ENCODE measurements around the gene FFAR2.
A peak's percentile ranks its signal among the peaks of the same experiment; 100 is the strongest.

The FFAR2 gene

DNA sequence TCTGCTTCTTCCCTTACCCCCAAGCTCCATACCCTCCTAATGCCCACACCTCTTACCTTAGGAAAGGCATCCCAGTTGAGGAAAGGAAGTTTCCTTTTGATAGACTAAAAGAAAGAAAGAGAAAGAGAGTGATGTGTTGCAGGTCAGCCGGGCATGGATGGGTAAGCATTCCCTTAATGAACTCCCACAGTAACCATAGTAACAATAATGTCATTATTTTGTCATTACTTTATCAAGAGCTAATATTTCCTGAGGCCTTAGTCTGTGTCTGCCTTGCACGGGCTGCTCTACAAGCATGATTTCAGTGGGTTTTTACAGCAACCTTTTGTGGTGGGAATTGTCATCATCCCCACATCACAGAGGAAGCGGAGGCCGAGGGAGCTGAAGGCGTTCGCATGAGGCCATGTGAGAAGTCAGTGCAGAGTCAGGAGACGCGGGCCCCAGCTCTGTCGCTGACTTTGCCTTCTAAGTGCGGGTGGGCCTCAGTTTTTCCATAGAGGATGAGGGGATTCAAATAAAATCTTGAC is 39.7 kb downstream of the FFAR2 start:
- no peak for DNase-seq (ENCODE audit: low read depth)

DNA sequence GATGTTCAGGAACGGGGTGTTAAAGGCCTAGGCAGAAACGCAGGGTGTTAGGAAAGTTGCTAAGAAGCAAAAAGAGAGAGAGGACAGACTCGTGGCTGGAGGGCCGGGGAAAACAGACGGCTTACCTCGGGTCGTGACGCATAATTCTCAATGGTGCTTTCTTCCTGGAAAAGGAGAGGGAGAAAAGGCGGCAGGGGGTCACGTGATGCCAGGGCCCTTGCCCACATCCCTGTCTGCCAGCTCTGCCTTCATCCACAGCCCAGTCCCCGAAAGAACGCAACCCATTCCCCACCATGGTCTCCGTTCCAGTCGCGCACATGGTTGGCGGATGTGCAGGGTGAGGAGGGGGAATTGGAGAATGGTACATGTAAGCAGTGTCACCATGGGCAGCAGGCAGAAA is 40.6 kb downstream of the FFAR2 start:
- no peak for DNase-seq (ENCODE audit: low read depth)

DNA sequence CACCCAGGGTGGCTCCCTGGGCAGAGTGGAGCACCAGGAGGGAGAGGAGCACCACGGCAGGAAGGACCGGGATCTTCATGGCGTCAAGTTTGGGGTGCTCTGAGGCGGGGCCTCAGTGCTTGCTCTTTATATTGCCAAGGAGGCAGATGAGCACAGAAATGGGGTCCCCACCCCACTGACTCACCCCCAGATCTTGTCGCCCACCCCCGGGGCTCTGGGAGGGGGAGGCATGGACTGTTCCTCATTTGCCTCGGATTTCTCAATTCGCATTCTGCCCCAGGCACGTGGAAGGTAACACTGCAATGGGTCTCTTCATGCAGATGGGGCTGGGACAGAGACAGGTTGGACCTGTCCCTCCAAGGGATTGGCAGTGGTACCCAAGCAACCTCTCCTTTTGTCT is 42.3 kb downstream of the FFAR2 start, which contains the start of gene KRTDAP:
KRTDAP (minus strand) TSS at position 101 of the 400 bp plus-strand sequence; CDS start at position 79, 22 bp downstream.
- no peak for DNase-seq (ENCODE audit: low read depth)

DNA sequence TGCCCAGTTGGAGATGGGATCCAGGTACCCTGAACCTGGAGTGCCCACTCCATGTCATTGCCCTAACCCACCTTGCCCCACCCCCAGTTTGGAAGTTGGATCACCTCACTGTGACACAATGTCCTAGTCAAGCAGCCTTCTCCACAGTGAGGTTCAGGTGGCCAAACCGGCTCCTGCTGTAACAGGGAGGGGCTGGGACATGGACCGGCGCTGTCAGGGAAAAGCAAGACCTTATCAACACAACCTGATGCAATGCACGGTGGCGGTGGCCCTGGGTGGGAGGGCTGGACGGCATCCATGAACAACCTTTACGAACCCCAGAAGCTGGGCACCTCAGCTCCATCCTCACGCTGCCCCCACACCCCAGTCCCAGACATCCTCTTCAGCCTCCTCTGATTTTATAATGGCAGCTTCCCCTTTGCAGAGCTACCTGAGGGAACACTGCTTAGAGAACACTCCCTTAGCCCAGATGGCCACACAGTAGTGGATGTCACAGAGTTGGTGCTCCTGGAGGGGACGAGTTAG is 43.8 kb downstream of the FFAR2 start:
- no peak for DNase-seq (ENCODE audit: low read depth)

- no peak for DNase-seq (ENCODE audit: low read depth)
Measured at GRCh38 chr19:35493971-35494370, 45.9 kb downstream of the FFAR2 start.

DNA sequence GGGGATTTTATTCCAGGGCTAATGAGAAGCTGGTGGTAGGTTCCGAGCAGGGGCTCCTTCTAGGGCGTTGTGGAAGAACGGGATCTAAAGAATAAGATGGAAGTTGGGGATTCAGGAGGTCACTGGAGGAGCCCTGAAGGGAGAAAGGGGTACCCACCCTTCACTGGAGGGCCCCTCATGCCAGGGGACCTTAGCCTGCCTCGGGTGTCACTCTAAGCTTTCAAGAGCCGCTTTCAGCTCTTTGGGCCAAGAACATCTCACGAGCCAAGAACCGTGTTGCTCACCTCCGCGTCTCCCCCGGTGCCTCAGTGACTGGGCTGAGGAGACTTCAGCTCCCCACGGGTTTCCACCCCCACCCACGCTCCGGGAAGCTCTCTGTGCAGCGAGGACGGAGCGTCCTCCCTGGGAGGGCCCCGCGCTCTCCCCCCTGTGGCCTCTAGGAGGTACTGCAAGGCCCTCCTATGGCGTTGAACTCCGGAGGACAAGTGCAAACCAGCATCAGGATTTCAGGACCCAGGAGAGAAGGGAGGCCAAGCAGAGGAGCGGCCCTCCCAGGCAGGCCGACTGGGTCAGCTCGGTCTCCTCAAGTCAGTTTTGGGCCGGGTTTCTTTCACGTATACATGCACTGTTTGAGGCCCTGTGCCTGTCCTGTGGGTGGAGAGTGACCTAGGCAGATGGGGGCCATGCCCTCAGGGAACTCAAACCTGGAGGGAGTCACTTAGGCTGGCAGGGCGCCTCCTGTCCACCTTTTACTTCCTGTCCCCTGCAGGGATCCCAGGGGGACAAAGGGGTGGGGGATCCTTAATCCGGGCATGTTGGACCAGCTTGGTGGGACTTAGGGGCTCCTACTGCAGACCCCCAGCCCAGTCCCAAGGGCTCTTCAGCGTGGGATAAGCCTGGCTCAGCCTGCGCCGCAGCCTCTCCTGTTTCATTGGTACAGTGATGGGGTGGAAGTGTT is 47.3 kb downstream of the FFAR2 start:
- peak; percentile 39 for DNase-seq (ENCODE audit: low read depth)

GRCh38 chr19:35497406-35497805 is 49.3 kb downstream of the FFAR2 start:
- no peak for DNase-seq (ENCODE audit: low read depth)

GRCh38 chr19:35498220-35498619 is 50.2 kb downstream of the FFAR2 start:
- no peak for DNase-seq (ENCODE audit: low read depth)

DNA sequence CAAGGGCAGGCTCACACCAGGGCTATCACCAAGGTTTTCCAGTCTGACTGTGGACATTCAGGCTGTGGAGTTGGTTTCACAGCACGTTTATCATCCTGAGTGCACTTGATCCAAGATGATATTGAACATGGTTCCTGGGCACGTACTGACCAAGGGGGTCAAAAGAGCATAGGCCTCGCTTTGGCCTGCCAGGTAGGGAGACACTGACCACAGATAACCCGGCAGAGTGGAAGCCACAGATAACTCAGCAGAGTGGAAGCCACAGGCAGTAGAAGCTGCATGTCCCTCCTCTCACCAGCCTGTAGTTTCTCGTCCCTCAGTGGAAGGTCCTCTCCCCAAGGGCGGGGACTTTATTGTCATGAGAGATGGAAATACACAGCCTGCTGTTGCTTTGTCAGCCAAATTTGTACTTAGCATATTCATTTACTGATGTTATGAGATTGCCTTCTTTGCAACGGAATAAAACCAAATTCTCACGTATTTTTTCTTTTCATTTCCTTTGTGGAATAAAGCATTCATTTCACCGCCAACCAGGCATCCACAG is 51.0 kb downstream of the FFAR2 start:
- no peak for DNase-seq (ENCODE audit: low read depth)

- DNase-seq (ENCODE audit: low read depth), result no peak
Measured at GRCh38 chr19:35500611-35501010, 52.6 kb downstream of the FFAR2 start.
